ENCODE data around the gene TNNT3.

DNA sequence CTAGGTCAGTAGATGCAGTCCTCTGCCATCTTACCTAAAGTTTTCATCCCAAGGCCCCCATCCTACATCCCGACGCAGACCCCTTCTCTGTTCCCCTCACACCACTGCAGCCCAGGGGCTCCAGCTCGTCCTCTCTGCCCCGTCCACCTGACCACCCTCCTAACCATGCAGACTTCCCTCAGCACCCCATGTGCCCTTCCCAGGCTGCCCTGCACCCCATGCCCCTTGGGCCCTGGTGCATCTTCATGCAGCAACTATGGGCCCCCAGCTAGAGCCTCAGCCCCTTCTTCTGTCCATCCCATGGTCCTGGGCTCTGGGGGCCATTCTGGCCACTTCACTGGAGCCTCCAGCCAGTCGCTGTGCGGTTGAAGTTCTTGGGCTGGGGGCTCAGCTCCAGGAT lies 30.7 kb upstream of the TNNT3 start:
- TF ChIP-seq, protein P1, sequence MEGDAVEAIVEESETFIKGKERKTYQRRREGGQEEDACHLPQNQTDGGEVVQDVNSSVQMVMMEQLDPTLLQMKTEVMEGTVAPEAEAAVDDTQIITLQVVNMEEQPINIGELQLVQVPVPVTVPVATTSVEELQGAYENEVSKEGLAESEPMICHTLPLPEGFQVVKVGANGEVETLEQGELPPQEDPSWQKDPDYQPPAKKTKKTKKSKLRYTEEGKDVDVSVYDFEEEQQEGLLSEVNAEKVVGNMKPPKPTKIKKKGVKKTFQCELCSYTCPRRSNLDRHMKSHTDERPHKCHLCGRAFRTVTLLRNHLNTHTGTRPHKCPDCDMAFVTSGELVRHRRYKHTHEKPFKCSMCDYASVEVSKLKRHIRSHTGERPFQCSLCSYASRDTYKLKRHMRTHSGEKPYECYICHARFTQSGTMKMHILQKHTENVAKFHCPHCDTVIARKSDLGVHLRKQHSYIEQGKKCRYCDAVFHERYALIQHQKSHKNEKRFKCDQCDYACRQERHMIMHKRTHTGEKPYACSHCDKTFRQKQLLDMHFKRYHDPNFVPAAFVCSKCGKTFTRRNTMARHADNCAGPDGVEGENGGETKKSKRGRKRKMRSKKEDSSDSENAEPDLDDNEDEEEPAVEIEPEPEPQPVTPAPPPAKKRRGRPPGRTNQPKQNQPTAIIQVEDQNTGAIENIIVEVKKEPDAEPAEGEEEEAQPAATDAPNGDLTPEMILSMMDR (IDR thresholded peaks at IDR 0.05), result no peak
- TF ChIP-seq POLR2AphosphoS5 (IDR thresholded peaks at IDR 0.05), result no peak

Data from prostate gland (tissue), 2 donors.